Natural killer cell treated with Interleukin-12 subunit alpha and Interleukin-12 subunit beta and Interleukin-15 and Interleukin-18, amount 100 ng/mL, for 72 hours (primary cell): ENCODE measurements around the gene SSH2. TPM values are rescaled to one million over a fixed set of nuclear protein-coding genes. Genes with fewer than 3 reads are reported as not detected.
A peak's percentile ranks its signal among the peaks of the same experiment; 100 is the strongest.

Experiments used
- ATAC-seq, 2 donors: fragments of 150-1000 bp; cut with Tn5 transposase in 1 of 2; sonication (Bioruptor Pico), chemical (Tn5 transposase) in 1 of 2; 2 replicates each; pipeline ENCODE4 v1.10.0; 2021
- DNase-seq: peaks from one replicate; pipeline ENCODE4 v3.0.0; 2022; ENCODE audit warnings: low spot score
- H3K27ac Mint-ChIP-seq, 2 donors: 1 replicate in 1 of 2; 2 replicates in 1 of 2; pipeline ENCODE4 v1.8.0; 2022; ENCODE audit warnings: mixed read lengths in 2 of 2, mild to moderate bottlenecking in 1 of 2, moderate library complexity in 1 of 2
- H3K27me3 Mint-ChIP-seq, 2 donors: 1 replicate in 1 of 2; 2 replicates in 1 of 2; pipeline ENCODE4 v1.8.0; 2022; ENCODE audit warnings: mixed read lengths in 2 of 2
- H3K36me3 Mint-ChIP-seq: one replicate; pipeline ENCODE4 v1.8.0; 2022; ENCODE audit warnings: mixed read lengths
- H3K4me1 Mint-ChIP-seq, 2 donors: 1 replicate in 1 of 2; 2 replicates in 1 of 2; pipeline ENCODE4 v1.8.0; 2022; ENCODE audit warnings: low read depth in 2 of 2, mixed read lengths in 2 of 2, mild to moderate bottlenecking in 1 of 2
- H3K4me3 Mint-ChIP-seq: one replicate; pipeline ENCODE4 v1.8.0; 2022; ENCODE audit warnings: mixed read lengths
- H3K9me3 Mint-ChIP-seq: 2 replicates; pipeline ENCODE4 v1.8.0; 2022; ENCODE audit warnings: mixed read lengths
- total RNA-seq, 2 donors: library from RNA; stranded (reverse); gene quantifications; one replicate each; pipeline ENCODE4 v1.2.3, GENCODE V29; 2022

Gene SSH2
- total RNA-seq, 2 donors from 2014 or later: 44.4 to 72.2 TPM

DNA sequence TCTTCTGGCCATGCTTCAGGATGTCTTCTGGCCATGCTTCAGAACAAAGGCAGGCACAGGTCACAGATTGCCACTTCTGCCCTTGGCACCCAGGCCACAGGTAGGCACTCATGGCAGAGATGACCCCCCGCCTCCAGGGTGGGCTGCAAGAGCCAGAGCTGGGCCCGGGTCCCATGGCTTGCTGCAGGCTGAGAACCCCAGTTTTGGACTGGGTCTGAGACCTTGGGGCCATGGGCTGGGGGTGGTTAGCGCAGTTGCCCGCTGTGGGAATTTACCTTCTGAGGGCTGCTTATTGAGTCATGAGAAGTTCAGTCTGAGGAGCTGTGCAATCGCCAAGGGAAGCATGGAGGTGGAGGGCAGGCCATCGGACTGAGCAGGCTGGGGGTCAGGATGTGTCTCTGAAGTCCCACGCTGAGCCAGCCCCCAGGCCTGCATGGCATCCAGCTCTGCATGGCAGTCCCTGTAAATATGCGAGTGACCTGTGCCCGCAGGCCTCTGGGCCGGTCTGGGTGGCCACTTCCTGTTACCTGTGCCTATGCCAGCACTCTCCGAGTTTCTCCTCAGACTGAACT, 335.4 kb downstream of the SSH2 start:
- Mint-ChIP-seq H3K27me3 (peaks cover 0 to 2% of the 10 kb centered on the region in 2 donors), H3K36me3 (no peaks in the 10 kb centered on the region), H3K27ac (no peak overlapping the region), H3K9me3 (no peaks in the 10 kb centered on the region), H3K4me3 (peak overlapping the region; percentile 51), H3K4me1 (peaks cover 12 to 17% of the 10 kb centered on the region in 2 donors)
- ATAC-seq (no peak), DNase-seq (no peak)

DNA sequence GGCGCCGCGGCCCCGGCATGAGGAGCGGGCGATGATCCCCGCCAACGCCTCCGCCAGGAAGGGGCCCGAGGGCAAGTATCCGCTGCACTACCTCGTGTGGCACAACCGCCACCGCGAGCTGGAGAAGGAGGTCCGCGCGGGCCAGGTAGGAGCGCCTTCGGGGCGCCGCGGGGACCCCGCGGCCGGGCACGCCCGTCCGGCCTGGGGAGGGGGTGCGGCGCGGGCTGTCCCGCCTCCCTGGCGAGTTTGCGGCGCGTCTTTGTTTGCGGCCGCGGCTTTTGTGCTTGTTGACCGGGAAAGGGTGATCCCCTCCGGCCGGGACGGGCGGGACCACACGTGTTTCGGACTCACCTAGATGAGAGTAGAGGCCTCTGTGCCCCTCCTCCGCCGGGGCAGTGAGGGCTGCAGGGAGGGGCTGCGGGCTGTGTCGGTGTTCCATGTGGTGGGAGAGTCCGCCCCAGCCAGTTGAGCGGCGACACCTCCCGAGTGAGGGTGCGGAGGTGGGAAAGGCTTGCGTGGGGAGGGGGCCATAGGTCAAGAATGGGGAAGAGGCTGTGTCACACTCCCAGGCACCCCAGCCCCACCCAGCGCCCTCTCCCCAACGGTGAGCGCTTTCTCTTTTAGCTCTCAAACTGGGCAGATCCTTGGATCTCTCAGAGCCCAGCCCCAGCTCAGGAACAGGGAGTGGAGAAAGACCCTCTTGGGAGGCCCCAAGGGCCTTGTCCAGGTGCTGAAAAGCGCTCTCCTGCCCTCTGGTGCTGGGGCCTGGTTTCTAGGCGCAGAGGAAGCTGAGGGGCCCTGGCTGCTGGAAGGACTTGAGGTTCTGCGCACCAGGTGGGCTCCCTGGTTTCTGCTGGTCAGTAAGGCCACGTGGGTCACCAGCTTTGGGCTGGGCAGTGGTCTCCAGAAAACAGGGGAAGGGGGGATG, 336.2 kb downstream of the SSH2 start:
- Mint-ChIP-seq H3K27ac (no peak overlapping the region), H3K4me1 (peaks cover 12 to 17% of the 10 kb centered on the region in 2 donors), H3K4me3 (peak overlapping the region; percentile 51), H3K36me3 (no peaks in the 10 kb centered on the region), H3K27me3 (peaks cover 0 to 2% of the 10 kb centered on the region in 2 donors), H3K9me3 (no peaks in the 10 kb centered on the region)
- ATAC-seq (no peak), DNase-seq (no peak)

DNA sequence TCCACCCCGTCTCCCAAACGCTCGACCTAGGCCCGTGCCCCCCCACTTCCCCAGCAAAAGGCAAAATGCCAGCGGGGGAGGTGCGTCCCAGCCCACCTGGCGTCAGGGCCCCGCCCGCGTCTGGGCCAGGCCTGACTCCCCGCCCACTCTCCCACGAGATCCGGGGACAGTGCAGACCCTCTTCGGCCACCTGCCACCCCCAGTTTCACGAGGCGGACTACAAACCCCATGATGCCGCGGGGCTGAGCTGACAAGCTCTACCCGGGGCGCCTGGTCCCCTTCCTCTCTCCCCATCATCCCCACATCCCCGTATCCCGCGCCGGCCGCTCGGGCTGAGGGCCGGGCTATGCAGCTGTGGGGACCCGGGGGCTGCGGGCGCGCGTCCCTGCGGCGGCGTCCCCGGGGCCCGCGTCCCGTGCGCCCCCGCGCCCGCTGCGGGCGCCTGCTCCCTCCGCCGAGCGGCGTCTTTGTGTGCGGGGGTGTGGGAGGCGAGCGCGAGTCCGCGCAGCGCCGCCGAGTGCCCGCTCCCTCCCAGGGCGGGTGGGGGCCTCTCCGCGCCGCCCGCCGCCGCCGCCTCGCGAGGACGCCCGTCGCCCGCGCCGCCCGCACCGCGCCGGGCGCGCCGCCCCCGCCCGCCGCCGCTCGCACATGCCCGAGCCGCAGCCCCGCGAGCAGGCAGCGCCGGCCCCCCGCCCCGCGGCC, 337.0 kb downstream of the SSH2 start, which contains the start of gene ANKRD13B:
Gene ANKRD13B (plus strand): TSS at position 283 of the 702 bp plus-strand sequence. CDS start 490 bp downstream, outside the sequence.
- H3K27ac Mint-ChIP-seq: no peak within 1 kb of the TSS
- peaks cover 17 to 21% of the 10 kb centered on the region in 2 donors for H3K4me1 Mint-ChIP-seq
- ATAC-seq: no peak
- peaks cover 0 to 2% of the 10 kb centered on the region in 2 donors for H3K27me3 Mint-ChIP-seq
- no peaks in the 10 kb centered on the region for H3K9me3 Mint-ChIP-seq
- no peaks in the 10 kb centered on the region for H3K36me3 Mint-ChIP-seq
- H3K4me3 Mint-ChIP-seq: peak within 1 kb of the TSS; percentile 60
- DNase-seq: no peak

DNA sequence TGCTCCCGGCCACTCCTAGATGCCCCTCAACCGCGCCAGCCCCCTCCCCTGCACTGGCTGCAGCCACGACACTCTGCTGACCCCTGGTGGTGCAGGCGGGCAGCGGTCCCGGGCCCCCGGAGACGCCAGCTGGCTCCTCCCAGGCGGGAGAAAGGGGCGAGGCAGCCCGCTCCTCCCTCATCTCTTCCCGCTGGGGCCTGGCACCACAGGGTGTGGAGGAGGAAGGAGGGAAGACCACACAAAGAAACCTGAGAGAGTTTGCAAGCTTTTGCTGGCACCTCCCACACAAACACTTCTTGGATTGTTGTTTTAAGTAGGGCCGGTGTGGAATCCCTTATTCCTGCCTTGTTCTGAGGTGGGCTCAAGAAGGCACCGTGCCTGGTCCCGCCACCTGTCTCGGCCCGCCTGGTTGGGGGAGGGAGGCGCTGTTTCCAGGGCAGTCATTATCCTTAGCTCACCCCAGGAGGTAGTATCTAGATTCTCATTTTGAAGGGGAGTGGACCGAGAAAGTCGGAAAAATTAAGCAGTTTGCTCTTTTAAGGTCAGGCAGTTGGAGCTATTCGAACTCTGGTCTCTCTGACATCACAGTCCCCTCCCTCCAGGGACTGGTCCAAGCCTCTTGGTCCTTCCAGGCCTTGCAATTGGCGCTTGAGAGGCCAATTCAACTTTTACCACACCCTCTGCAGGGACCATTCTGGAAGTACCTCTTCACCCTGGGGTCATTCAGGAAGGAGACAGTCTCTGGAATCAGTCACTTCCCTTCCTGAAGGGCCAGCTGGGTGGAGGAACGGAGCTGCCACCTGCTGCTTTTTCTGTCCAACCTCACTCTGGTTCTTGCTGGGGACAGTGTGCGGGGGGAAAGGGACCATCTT, 338.1 kb downstream of the SSH2 start:
- H3K27me3 Mint-ChIP-seq: peaks cover 0 to 2% of the 10 kb centered on the region in 2 donors
- peak overlapping the region; percentile 60 for H3K4me3 Mint-ChIP-seq
- no peaks in the 10 kb centered on the region for H3K9me3 Mint-ChIP-seq
- peaks cover 26 to 29% of the 10 kb centered on the region in 2 donors for H3K4me1 Mint-ChIP-seq
- H3K36me3 Mint-ChIP-seq: no peaks in the 10 kb centered on the region
- DNase-seq: peak; percentile 82
- peak; percentile 50 to 68 for ATAC-seq
- H3K27ac Mint-ChIP-seq: peak overlapping the region in 1 of 2 donors; percentile 16

DNA sequence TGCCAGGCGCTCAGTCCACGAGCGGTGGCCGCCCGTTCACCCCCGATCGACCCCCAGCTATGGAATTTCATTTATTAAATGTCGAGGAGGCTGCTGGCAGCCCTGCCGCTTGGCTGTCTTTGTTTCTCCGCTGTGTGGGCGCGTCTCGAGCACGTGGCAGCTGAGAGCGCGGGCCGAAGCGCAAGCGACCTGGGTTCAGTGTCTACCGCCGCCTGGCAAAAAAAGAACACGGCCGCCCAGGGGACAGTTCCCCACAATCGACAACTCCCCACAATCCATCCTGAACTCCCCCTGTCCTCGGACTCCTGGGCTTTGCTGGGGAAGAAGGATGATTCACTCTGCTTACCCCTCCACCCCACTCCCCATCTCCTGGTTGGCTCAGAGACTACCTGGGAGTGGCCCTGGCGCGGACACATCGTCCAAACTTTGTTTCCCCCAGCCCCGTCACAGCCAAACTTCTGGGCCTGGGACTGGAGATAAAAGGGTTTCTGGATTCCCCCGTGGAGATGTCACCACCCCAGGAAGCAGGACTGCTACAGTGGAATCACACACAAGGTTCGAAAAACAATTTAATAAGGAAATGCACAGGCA, 338.8 kb downstream of the SSH2 start:
- Mint-ChIP-seq H3K27ac (peak overlapping the region in 1 of 2 donors; percentile 16), H3K4me1 (peaks cover 26 to 29% of the 10 kb centered on the region in 2 donors), H3K36me3 (no peaks in the 10 kb centered on the region), H3K27me3 (peaks cover 0 to 2% of the 10 kb centered on the region in 2 donors), H3K9me3 (no peaks in the 10 kb centered on the region), H3K4me3 (peak overlapping the region; percentile 49)
- DNase-seq (no peak), ATAC-seq (no peak)

DNA sequence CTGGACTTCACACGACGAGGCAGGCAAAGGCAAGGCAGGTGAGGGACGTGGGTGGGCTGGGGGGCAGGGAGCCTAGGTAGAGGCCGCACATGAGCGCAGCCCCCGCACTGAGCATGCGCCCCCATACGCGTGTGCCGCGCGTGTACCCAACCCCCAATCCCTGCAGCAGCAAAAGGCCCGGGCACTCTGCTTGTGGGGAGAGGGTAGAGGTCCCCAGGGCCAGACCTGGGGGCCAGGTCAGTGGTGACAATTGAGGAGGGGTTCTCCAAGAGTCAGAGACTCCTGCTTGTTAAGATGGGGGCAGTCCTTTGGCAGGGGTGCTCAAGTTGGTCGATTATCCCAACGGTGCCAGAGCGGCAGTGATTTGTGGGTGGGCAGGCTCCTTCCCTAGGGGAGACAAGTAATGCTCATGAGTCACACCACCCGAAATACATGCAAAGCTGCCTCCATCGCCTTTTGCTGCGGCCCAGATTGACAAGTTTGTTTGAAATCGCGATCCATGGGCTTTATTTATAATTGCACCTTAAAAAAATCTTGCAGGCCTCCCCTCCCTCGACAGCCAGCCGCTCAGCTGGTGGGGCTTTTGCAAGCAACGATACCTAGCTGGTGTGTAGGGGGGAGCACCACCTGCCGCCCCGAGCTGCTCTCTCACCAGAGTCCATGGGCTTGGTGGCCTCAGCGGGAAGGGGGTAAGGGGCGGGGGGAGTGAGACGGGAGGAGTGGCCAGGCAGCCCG, 339.4 kb downstream of the SSH2 start:
- DNase-seq (no peak), ATAC-seq (no peak)
- H3K27me3 Mint-ChIP-seq: peaks cover 0 to 2% of the 10 kb centered on the region in 2 donors
- H3K36me3 Mint-ChIP-seq: no peaks in the 10 kb centered on the region
- H3K4me1 Mint-ChIP-seq: peaks cover 31 to 32% of the 10 kb centered on the region in 2 donors
- peak overlapping the region; percentile 88 for H3K4me3 Mint-ChIP-seq
- H3K9me3 Mint-ChIP-seq: no peaks in the 10 kb centered on the region
- H3K27ac Mint-ChIP-seq: peak overlapping the region in 1 of 2 donors; percentile 74

DNA sequence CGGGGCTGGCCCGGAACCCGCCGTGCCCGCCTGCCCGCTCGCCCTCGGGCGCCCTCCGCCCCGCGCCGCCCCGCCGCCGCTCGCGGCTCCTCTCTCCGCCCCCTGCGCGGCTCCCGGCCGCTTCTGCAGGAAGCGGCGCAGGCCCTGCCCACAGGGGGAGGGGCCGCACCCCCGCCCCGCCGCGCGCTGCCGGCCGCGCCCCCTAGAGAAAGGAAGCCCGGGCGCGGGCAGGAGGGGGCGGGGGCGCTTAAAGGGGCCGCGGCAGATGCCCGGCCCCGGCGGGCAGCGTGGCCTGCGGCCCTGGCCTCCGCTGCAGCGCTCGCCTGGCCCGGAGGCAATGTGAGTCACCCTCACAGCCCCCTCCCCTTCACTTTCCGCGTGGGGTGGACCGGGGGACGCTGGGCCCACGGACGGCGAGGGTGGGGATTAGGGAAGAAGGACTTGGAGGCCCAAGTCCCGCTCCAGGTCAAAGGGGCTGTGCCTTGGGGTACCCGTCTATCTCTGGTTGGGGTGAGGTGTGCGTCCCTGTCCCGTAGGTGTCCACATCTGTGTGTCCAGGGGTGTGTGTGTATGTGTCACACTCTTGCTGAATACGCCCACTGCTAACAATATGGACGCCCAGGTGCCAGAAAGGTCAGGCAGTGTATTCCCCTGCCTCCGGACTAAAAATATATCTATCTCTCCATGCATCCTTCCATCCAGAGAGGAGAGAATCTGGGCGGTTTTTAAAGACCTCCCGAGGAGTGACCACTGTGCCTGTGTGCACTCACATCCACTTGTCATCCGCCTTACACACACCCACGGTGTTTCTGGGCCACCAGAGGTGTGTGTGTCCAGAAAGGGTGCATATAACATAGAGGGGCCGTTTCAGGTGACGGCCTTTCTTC, 340.3 kb downstream of the SSH2 start, which contains the start of gene GIT1:
Gene GIT1 (minus strand): TSS at position 125 of the 887 bp plus-strand sequence. CDS start 270 bp downstream, outside the sequence.
- H3K27me3 Mint-ChIP-seq: no peaks in the 10 kb centered on the region
- no peaks in the 10 kb centered on the region for H3K36me3 Mint-ChIP-seq
- H3K4me3 Mint-ChIP-seq: peak within 1 kb of the TSS; percentile 88
- DNase-seq: peak; percentile 92
- peaks cover 37 to 38% of the 10 kb centered on the region in 2 donors for H3K4me1 Mint-ChIP-seq
- peak within 1 kb of the TSS; percentile 74 to 83 for H3K27ac Mint-ChIP-seq
- ATAC-seq: peak; percentile 88 to 94
- no peaks in the 10 kb centered on the region for H3K9me3 Mint-ChIP-seq

DNA sequence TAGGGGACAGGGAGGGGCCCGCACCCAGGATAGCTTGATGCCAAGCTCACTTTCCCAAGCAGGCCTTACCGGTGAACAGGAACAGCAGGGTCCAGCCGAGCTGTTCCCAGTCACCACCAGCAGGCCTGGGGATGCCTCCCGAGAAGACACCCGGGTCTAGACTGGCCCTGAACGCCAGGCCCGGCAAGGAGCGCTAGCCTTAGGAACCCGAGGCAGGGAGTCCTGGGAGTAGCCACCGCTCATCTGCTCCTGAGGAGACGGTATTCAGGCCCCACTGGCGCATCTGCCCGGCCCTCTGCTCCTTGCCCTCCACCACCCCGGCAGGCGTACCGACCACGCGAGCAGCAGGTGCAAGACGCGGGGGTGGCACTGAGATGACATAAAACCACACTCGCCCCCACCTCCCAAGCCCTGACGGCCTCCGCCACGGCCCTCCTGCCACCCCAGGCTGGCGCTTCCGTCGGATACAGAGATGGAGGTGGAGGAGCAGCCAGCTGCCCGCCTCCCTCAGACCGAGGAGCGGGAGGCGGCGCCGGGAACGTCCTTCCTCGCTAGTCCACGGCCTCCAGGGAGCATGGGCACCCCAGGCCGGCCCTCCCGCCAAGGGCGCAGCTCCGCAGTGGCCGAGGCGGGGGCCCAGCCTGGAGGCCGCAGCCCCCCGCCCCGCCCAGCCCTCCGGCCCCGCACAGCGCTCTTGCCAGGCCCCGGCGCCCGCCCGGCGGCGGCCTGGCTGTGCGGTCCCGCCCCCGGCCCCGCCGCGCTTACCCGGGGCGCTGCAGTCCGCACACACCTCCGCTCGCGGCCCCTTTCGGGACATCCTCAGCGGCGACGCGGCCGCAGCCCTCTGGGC, 341.2 kb downstream of the SSH2 start:
- DNase-seq (no peak), ATAC-seq (peak; percentile 50 to 51)
- H3K9me3 Mint-ChIP-seq: no peaks in the 10 kb centered on the region
- no peaks in the 10 kb centered on the region for H3K36me3 Mint-ChIP-seq
- peak overlapping the region; percentile 33 to 66 for H3K27ac Mint-ChIP-seq
- H3K4me3 Mint-ChIP-seq: peak overlapping the region; percentile 87
- H3K27me3 Mint-ChIP-seq: no peaks in the 10 kb centered on the region
- peaks cover 42 to 46% of the 10 kb centered on the region in 2 donors for H3K4me1 Mint-ChIP-seq

DNA sequence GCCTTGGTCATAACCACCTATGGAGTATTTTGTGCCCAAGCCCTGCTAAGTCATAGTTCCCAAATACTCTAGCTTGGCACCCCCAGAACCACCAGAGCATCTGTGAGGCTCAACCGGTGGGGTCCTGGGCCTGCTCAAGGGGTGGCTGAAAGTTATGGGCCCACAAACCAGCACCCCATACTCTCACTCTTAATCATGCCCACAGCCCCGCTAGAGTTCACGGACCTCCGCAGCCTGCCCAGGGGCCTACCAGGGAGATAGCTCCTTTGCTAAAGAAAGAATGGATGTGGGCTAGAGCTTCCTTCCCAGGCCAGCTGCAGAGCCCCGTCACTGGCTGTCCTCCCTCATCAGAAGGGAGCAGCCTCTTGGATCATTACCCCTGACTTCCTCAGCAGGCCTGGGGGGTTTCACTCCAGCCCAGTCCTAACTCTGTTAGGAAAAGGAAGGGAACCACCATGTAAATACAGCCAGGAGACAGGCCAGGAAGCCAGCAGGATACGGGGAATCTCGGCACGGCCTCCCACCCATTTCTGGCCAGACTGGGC, 341.9 kb downstream of the SSH2 start:
- H3K4me3 Mint-ChIP-seq: peak overlapping the region; percentile 87
- no peaks in the 10 kb centered on the region for H3K9me3 Mint-ChIP-seq
- DNase-seq (no peak), ATAC-seq (no peak)
- peak overlapping the region; percentile 33 to 66 for H3K27ac Mint-ChIP-seq
- H3K4me1 Mint-ChIP-seq: peaks cover 42 to 47% of the 10 kb centered on the region in 2 donors
- H3K36me3 Mint-ChIP-seq: no peaks in the 10 kb centered on the region
- no peaks in the 10 kb centered on the region for H3K27me3 Mint-ChIP-seq

DNA sequence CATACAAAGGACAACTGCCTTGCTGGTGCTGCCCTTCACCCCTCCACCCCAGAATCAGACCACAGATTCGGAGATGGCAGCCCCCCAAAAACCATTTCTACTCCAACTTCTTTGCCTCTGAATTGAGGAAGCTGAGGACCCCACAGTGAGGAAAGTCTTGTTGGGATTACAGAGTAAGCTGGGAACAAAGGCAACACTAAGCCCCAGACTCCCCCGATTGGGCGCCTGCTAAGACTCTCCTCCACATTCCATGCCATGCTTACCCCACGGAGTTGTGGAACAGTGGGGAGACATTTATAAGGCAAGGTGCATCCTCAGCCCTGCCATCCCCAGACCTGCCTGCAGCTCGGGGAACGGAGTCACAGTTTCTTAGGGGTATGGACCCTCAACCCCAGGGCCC, 342.4 kb downstream of the SSH2 start:
- H3K4me1 Mint-ChIP-seq: peaks cover 42 to 47% of the 10 kb centered on the region in 2 donors
- no peak for DNase-seq
- peak overlapping the region; percentile 33 to 66 for H3K27ac Mint-ChIP-seq
- H3K27me3 Mint-ChIP-seq: no peaks in the 10 kb centered on the region
- H3K9me3 Mint-ChIP-seq: no peaks in the 10 kb centered on the region
- peak overlapping the region; percentile 87 for H3K4me3 Mint-ChIP-seq
- no peaks in the 10 kb centered on the region for H3K36me3 Mint-ChIP-seq
- ATAC-seq: no peak
